GM12801 (cell line): ENCODE measurements around the gene HOXC6.

Experiments
- CTCF ChIP-seq: IDR thresholded peaks from one replicate; pipeline ENCODE4 v1.5.1; 2011; ENCODE audit warnings: control low read depth; ENCODE audit not compliant: insufficient read length; ENCODE audit errors: extremely low read depth

HOXC6 gene

GRCh38 chr12:54029529-54030441, 1.5 kb downstream of the HOXC6 start:
- no peak for TF ChIP-seq CTCF

DNA sequence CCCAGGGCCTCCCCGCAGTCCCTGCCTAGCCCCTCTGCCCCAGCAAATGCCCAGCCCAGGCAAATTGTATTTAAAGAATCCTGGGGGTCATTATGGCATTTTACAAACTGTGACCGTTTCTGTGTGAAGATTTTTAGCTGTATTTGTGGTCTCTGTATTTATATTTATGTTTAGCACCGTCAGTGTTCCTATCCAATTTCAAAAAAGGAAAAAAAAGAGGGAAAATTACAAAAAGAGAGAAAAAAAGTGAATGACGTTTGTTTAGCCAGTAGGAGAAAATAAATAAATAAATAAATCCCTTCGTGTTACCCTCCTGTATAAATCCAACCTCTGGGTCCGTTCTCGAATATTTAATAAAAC, 2.2 kb downstream of the HOXC6 start:
- TF ChIP-seq CTCF, result no peak

DNA sequence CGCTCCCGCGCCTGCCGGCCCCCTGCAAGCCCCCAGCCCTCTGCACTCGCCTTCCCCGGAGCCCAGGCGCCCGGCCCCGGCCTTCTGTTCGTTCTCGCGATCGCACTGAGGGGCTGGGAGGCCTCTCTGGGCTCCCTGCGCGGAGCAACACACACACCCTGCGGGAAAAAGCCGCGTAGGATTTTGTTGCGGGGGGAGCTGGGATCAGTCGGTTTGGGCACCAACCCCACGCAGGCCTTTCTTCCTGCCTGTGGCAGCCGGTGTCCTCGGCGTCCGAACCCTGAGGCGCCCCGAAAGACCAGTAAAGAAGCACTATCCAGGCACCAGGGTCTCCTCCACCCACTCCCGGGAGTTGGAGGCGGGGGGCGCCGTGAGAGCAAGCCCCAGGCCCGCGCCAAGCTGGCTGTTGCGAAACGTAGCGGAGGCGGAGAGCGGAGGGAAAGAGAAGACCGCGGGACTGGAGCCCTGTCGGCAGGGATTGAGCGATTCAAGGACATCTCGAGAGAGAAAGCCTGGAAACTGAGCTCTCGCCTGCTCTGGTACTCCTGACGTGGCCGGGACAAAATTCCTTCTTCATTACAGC, 2.7 kb downstream of the HOXC6 start:
- TF ChIP-seq CTCF, result no peak

- no peak for TF ChIP-seq CTCF
Observed at GRCh38 chr12:54031480-54031879, 3.2 kb downstream of the HOXC6 start.

GRCh38 chr12:54032086-54032619, 3.9 kb downstream of the HOXC6 start:
- TF ChIP-seq CTCF, result no peak

- TF ChIP-seq CTCF, result peak; percentile 80
Observed at GRCh38 chr12:54032627-54033100, 4.4 kb downstream of the HOXC6 start, which contains the start of gene HOXC5. Gene HOXC5 (plus strand): TSS chr12:54033050. CDS start chr12:54033123, 73 bp downstream.
